ENCODE measurements around the gene RASSF4.
"Not testable (repeated sequence)": the region's sequence is repeated elsewhere in the genome, so short reads cannot be mapped to it uniquely, and the experiment has no call there.

RASSF4 gene

GRCh38 chr10:45003432-45004000, 43.9 kb downstream of the RASSF4 start:
- DNase-seq (ENCODE audit: low read depth in 2 of 2) = no peak

GRCh38 chr10:45004661-45005060, 45.1 kb downstream of the RASSF4 start:
- DNase-seq (ENCODE audit: low read depth in 2 of 2) = no peak

- no peak for DNase-seq (ENCODE audit: low read depth in 2 of 2)
Measured at GRCh38 chr10:45005284-45005683, 45.7 kb downstream of the RASSF4 start.

GRCh38 chr10:45006276-45007030, 46.9 kb downstream of the RASSF4 start:
- DNase-seq (ENCODE audit: low read depth in 2 of 2) = no peak

- no peak for DNase-seq (ENCODE audit: low read depth in 2 of 2)
Measured at GRCh38 chr10:45008524-45009161, 49.0 kb downstream of the RASSF4 start.

GRCh38 chr10:45014557-45014956, 55.0 kb downstream of the RASSF4 start:
- not testable (repeated sequence) for DNase-seq (ENCODE audit: low read depth in 2 of 2)

GRCh38 chr10:45015590-45015989, 56.0 kb downstream of the RASSF4 start:
- no peak for DNase-seq (ENCODE audit: low read depth in 2 of 2)

- DNase-seq (ENCODE audit: low read depth in 2 of 2) = no peak
Measured at GRCh38 chr10:45023426-45023825, 63.8 kb downstream of the RASSF4 start.

GRCh38 chr10:45034301-45034700, 74.7 kb downstream of the RASSF4 start:
- no peak for DNase-seq (ENCODE audit: low read depth in 2 of 2)

- no peak for DNase-seq (ENCODE audit: low read depth in 2 of 2)
Measured at GRCh38 chr10:45035673-45036072, 76.1 kb downstream of the RASSF4 start.

- no peak for DNase-seq (ENCODE audit: low read depth in 2 of 2)
Measured at GRCh38 chr10:45040921-45041542, 81.4 kb downstream of the RASSF4 start.

- no peak for DNase-seq (ENCODE audit: low read depth in 2 of 2)
Measured at GRCh38 chr10:45044290-45044689, 84.7 kb downstream of the RASSF4 start.

All from stimulated activated CD8-positive, alpha-beta memory T cell treated with anti-CD3 and anti-CD28 coated beads, Interleukin-7, amount 100 ng/mL, for 4 hours (primary cell).